H1 (cell line): Measurements from ENCODE around the gene ZNF813. TPM values are rescaled to one million over a fixed set of nuclear protein-coding genes. Genes with fewer than 3 reads are reported as not detected.
"Not testable (repeated sequence)": the region's sequence is repeated elsewhere in the genome, so short reads cannot be mapped to it uniquely, and the experiment has no call there.

Source experiments
- CTCF ChIA-PET: fragments of 300-600 bp; sonication (Branson Sonifier 250); formaldehyde crosslinking; loops from one replicate; lab custom pipeline; 2021; ENCODE audit not compliant: partially characterized antibody; lab: Charles Lee
- POLR2A ChIA-PET: fragments of 300-600 bp; sonication (Branson Sonifier 250); formaldehyde crosslinking; loops from one replicate; lab custom pipeline; 2021; ENCODE audit warnings: inconsistent platforms; ENCODE audit not compliant: partially characterized antibody; lab: Charles Lee
- DNase-seq, 2 experiments: peaks; one replicate each; pipeline versions ENCODE4 v3.0.0 to v3.0.0-alpha.2; 2010 to 2022; ENCODE audit warnings: low spot score in 2 of 2, low read depth in 1 of 2, mixed read lengths in 1 of 2
- FAIRE-seq: peaks from 2 replicates; lab custom pipeline; 2011; peaks lifted over from hg19 to GRCh38; lab: Jason Lieb, UNC
- H2AFZ ChIP-seq: 2 replicates; pipeline ENCODE4 v1.8.1; 2012; ENCODE audit warnings: low read length, inconsistent platforms
- H2AK5ac ChIP-seq: 2 replicates; pipeline ENCODE4 v1.6.1; 2013; ENCODE audit warnings: low read depth, low read length
- H2BK120ac ChIP-seq: replicated peaks from 2 replicates; pipeline ENCODE3; 2013; ENCODE audit warnings: low read depth, low read length, inconsistent platforms
- H2BK12ac ChIP-seq: 2 replicates; pipeline ENCODE4 v1.6.1; 2013; ENCODE audit warnings: low read depth, low read length
- H2BK15ac ChIP-seq: 2 replicates; pipeline ENCODE4 v1.6.1; 2013; ENCODE audit warnings: low read length
- H2BK20ac ChIP-seq: 2 replicates; pipeline ENCODE4 v1.6.1; 2013; ENCODE audit warnings: low read length
- H2BK5ac ChIP-seq: 2 replicates; pipeline ENCODE4 v1.6.1; 2013; ENCODE audit warnings: low read depth, low read length
- H3K14ac ChIP-seq: 2 replicates; pipeline ENCODE4 v1.6.1; 2013; ENCODE audit warnings: inconsistent platforms; ENCODE audit not compliant: insufficient read length
- H3K18ac ChIP-seq: 2 replicates; pipeline ENCODE4 v1.6.1; 2013; ENCODE audit warnings: low read length; ENCODE audit errors: extremely low read depth
- H3K23ac ChIP-seq: 2 replicates; pipeline ENCODE4 v1.6.1; 2013; ENCODE audit warnings: inconsistent platforms; ENCODE audit not compliant: insufficient read length
- H3K23me2 ChIP-seq: 2 replicates; pipeline ENCODE4 v1.6.1; 2013; ENCODE audit warnings: low read depth, low read length
- H3K27ac ChIP-seq: 2 replicates; pipeline ENCODE4 v1.6.1; 2011; ENCODE audit warnings: low read depth, low read length, inconsistent platforms
- H3K27me3 ChIP-seq, 4 experiments: replicated peaks in 1 of 4; 1 replicate in 1 of 4; 2 replicates in 3 of 4; pipeline versions ENCODE4 v1.6.1 to v1.8.1; 2011 to 2013; ENCODE audit warnings: low read length in 3 of 4, mild to moderate bottlenecking in 3 of 4, inconsistent platforms in 2 of 4, mixed read lengths in 2 of 4, moderate library complexity in 1 of 4; ENCODE audit not compliant: control insufficient read depth in 3 of 4, insufficient read depth in 3 of 4; ENCODE audit errors: extremely low read depth in 1 of 4
- H3K36me3 ChIP-seq, 4 experiments: 2 replicates each; pipeline versions ENCODE4 v1.6.1 to v1.8.1; 2011 to 2013; ENCODE audit warnings: mild to moderate bottlenecking in 4 of 4, low read length in 3 of 4, moderate library complexity in 2 of 4, control low read depth in 1 of 4, inconsistent platforms in 1 of 4; ENCODE audit not compliant: insufficient read depth in 4 of 4, control insufficient read depth in 2 of 4
- H3K4ac ChIP-seq: replicated peaks from 2 replicates; pipeline ENCODE3; 2013; ENCODE audit warnings: low read length, low read depth, mixed read lengths, inconsistent platforms; ENCODE audit not compliant: insufficient read length
- H3K4me1 ChIP-seq, 4 experiments: replicated peaks in 1 of 4; 1 replicate in 1 of 4; 2 replicates in 3 of 4; pipeline versions ENCODE4 v1.6.1 to v1.8.1; 2011 to 2013; ENCODE audit warnings: low read length in 3 of 4, inconsistent platforms in 2 of 4, mixed read lengths in 1 of 4; ENCODE audit not compliant: insufficient read depth in 4 of 4, control insufficient read depth in 3 of 4
- H3K4me2 ChIP-seq, 2 experiments: 2 replicates each; pipeline versions ENCODE4 v1.6.1 to v1.8.1; 2011 to 2013; ENCODE audit warnings: low read depth in 2 of 2, low read length in 2 of 2, control low read depth in 1 of 2, inconsistent platforms in 1 of 2, mild to moderate bottlenecking in 1 of 2; ENCODE audit not compliant: insufficient read depth in 1 of 2
- H3K4me3 ChIP-seq, 4 experiments: fragments of 200-600, 300-600 bp in 1 of 4; sonication (generic), shearing (Covaris generic), sonication (Bioruptor Twin) in 1 of 4; 2 replicates each; pipeline versions ENCODE4 v1.5.1 to v1.8.1; 2011 to 2016; ENCODE audit warnings: low read length in 4 of 4, low read depth in 3 of 4, control low read depth in 2 of 4, inconsistent platforms in 2 of 4, mild to moderate bottlenecking in 2 of 4, mixed read lengths in 1 of 4, moderate library complexity in 1 of 4; ENCODE audit not compliant: insufficient read depth in 2 of 4; ENCODE audit errors: extremely low read depth in 1 of 4
- H3K56ac ChIP-seq: replicated peaks from 2 replicates; pipeline ENCODE3; 2013; ENCODE audit warnings: low read depth, mild to moderate bottlenecking, mixed read lengths, low read length, inconsistent platforms; ENCODE audit not compliant: insufficient read length
- H3K79me1 ChIP-seq: 2 replicates; pipeline ENCODE4 v1.6.1; 2013; ENCODE audit warnings: low read depth, low read length, control low read depth
- H3K79me2 ChIP-seq, 2 experiments: 2 replicates each; pipeline versions ENCODE4 v1.6.1 to v1.8.1; 2012 to 2013; ENCODE audit warnings: low read length in 2 of 2, mild to moderate bottlenecking in 2 of 2, inconsistent platforms in 1 of 2; ENCODE audit not compliant: insufficient read depth in 2 of 2, control insufficient read depth in 1 of 2
- H3K9ac ChIP-seq, 4 experiments: replicated peaks in 1 of 4; 1 replicate in 1 of 4; 2 replicates in 3 of 4; pipeline versions ENCODE4 v1.6.1 to v1.8.1; 2011 to 2013; ENCODE audit warnings: low read depth in 3 of 4, low read length in 3 of 4, control low read depth in 2 of 4, mild to moderate bottlenecking in 2 of 4, moderate library complexity in 2 of 4, inconsistent platforms in 1 of 4; ENCODE audit errors: extremely low read depth in 1 of 4
- H3K9me3 ChIP-seq, 2 experiments: 2 replicates each; pipeline versions ENCODE4 v1.6.1 to v1.8.1; 2012 to 2013; ENCODE audit warnings: mild to moderate bottlenecking in 2 of 2, moderate library complexity in 2 of 2, control low read depth in 1 of 2, inconsistent platforms in 1 of 2, low read depth in 1 of 2, low read length in 1 of 2, mixed read lengths in 1 of 2; ENCODE audit not compliant: insufficient read depth in 2 of 2
- H4K20me1 ChIP-seq, 2 experiments: replicated peaks in 1 of 2; 2 replicates each; pipeline versions ENCODE3 to v1.8.1; 2011 to 2013; ENCODE audit warnings: inconsistent platforms in 2 of 2, low read length in 2 of 2, mild to moderate bottlenecking in 1 of 2; ENCODE audit not compliant: insufficient read depth in 2 of 2, control insufficient read depth in 1 of 2
- H4K5ac ChIP-seq: 2 replicates; pipeline ENCODE4 v1.6.1; 2013; ENCODE audit warnings: low read length, low read depth, mixed read lengths, inconsistent platforms; ENCODE audit not compliant: insufficient read length
- H4K8ac ChIP-seq: 2 replicates; pipeline ENCODE4 v1.8.0; 2013; ENCODE audit warnings: mild to moderate bottlenecking, moderate library complexity, low read length, inconsistent platforms; ENCODE audit not compliant: insufficient read depth; ENCODE audit errors: extremely low read depth
- H4K91ac ChIP-seq: replicated peaks from 2 replicates; pipeline ENCODE3; 2013; ENCODE audit warnings: low read length, mixed read lengths, inconsistent platforms; ENCODE audit not compliant: insufficient read length
- CTCF ChIP-seq, 3 experiments: IDR thresholded peaks; 1 replicate in 2 of 3; 2 replicates in 1 of 3; pipeline versions ENCODE4 v1.5.1 to v1.6.1; 2011; ENCODE audit warnings: low read length in 3 of 3, mild to moderate bottlenecking in 3 of 3, inconsistent platforms in 2 of 3, low read depth in 1 of 3, moderate library complexity in 1 of 3; ENCODE audit not compliant: insufficient read depth in 1 of 3; ENCODE audit errors: control extremely low read depth in 1 of 3
- RAD21 ChIP-seq, 2 experiments: IDR thresholded peaks in 1 of 2; conservative IDR thresholded peaks in 1 of 2; 2 replicates each; pipeline ENCODE4 v1.6.1; 2011; ENCODE audit warnings: low read depth in 2 of 2, low read length in 2 of 2, improper control_type of control experiment in 1 of 2, inconsistent platforms in 1 of 2, mild to moderate bottlenecking in 1 of 2, moderate library complexity in 1 of 2
- WGBS, 2 experiments: shearing (Covaris generic) in 1 of 2; methylation state at CpG; one replicate each; pipeline versions ENCODE4 v1.1.6 to v1.1.7; 2013 to 2015; ENCODE audit warnings: low lambda C conversion rate in 2 of 2, mixed read lengths in 2 of 2, inconsistent platforms in 1 of 2, low coverage in 1 of 2, missing lambda C conversion rate in 1 of 2; ENCODE audit not compliant: insufficient replicate concordance in 2 of 2, insufficient coverage in 1 of 2, insufficient read length in 1 of 2; ENCODE audit errors: extremely low coverage in 1 of 2, missing lambda C conversion rate in 1 of 2; 5-methylcytosine and 5-hydroxymethylcytosine counted together
- polyA plus RNA-seq, 7 experiments: library from polyadenylated mRNA; depleted of rRNA in 3 of 7; stranded (reverse) in 5 of 7; unstranded in 2 of 7; fragments of >200 nt in 5 of 7; fragments of 200-250 nt in 2 of 7; gene quantifications; 1 replicate in 5 of 7; 2 replicates in 1 of 7; 4 replicates in 1 of 7; pipeline versions ENCODE4 v1.2.1 to v1.2.3, GENCODE V29; 2011 to 2013; ENCODE audit warnings: missing spikeins in 2 of 7, mixed read lengths in 2 of 7
- total RNA-seq: library from RNA; stranded (reverse); fragmentation: NEBNext Ultra II Directional; extraction: Animal tissue kit (Norgen Biotek cat#: 25700); gene quantifications from 2 replicates; pipeline ENCODE4 v1.2.1, GENCODE V29; 2021

The ZNF813 gene
- total and polyA plus RNA-seq, 2 of the 8 experiments (the other 6 are each of a cell fraction or from before 2014, with no cell fraction given): 2.9 to 22.1 TPM

DNA sequence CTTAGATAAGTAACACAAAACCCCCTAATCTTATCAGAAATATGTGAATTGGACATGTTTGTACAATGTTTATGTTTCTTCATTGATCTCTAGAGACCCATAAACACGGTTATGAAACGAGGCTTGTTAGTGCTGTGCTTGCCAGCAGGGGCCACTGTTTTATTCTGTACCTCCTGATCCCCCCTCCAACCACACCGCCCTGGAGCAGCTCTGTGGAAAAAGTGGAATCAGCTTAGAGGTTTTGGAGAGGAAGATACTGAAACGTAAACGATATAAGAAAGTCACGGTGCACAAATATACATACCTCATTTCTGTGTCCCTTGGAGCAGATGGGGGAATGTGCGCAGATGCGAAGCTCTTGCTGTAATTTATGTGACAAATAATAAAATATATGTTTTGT is 43.9 kb upstream of the ZNF813 start:
- H3K36me3 ChIP-seq, H2BK20ac ChIP-seq, H3K23ac ChIP-seq, H4K91ac ChIP-seq, H3K56ac ChIP-seq, H3K4me1 ChIP-seq, H3K79me1 ChIP-seq, H3K27me3 ChIP-seq, H4K8ac ChIP-seq, H3K4ac ChIP-seq, H2BK12ac ChIP-seq, H3K4me3 ChIP-seq, H3K27ac ChIP-seq, POLR2A ChIA-PET, H2BK120ac ChIP-seq, H2AK5ac ChIP-seq, H3K23me2 ChIP-seq, H2BK15ac ChIP-seq, H2BK5ac ChIP-seq, H3K79me2 ChIP-seq, H4K5ac ChIP-seq, H4K20me1 ChIP-seq, DNase-seq, H3K9ac ChIP-seq, H2AFZ ChIP-seq, H3K9me3 ChIP-seq, H3K18ac ChIP-seq, H3K14ac ChIP-seq: not testable (repeated sequence)
- peak; percentile 96 for FAIRE-seq
- TF ChIP-seq RAD21 (IDR thresholded peaks at IDR 0.05 in 1 of 2, conservative IDR thresholded peaks at IDR 0.05 in 1 of 2; ENCODE audit: low read depth in 2 of 2, low read length in 2 of 2) (0 out of 4 replicates have a peak, but pooled peaks of 1 of the 2 experiments have one; percentile 15), CTCF (IDR thresholded peaks at IDR 0.05; ENCODE audit: control extremely low read depth in 1 of 3, insufficient read depth in 1 of 3, low read depth in 1 of 3, low read length in 3 of 3) (peak in 1 of 3 experiments; percentile 8; a peak in 1 of 4 replicates)
- peak overlapping the region in 1 of 2 experiments; percentile 56; a peak in 2 of 4 replicates for H3K4me2 ChIP-seq
- WGBS, 2 experiments: 73% methylated on average over 7 of the region's 8 CpGs; no CpG with 5 or more reads in 1 of the 2 experiments
- CTCF ChIA-PET: interaction anchor here (1.0 to 2.8 kb wide), 4 partner anchors 15 to 86 kb away, joined by 3 to 15 read pairs (median 4); no protein-coding TSS in a partner anchor
